T-helper 1 cell treated with Interleukin-12 subunit alpha and Interleukin-12 subunit beta and Interleukin-4 antibody, amounts not matched to agents 30 μg/mL and 1 μg/mL, for 36 hours (primary cell): ENCODE results near the gene AXIN2.
"Not testable (repeated sequence)": the region's sequence is repeated elsewhere in the genome, so short reads cannot be mapped to it uniquely, and the experiment has no call there.

ENCODE experiments used
- H3K27ac Mint-ChIP-seq: one replicate; pipeline ENCODE4 v1.8.0; 2021; ENCODE audit warnings: mild to moderate bottlenecking, mixed read lengths
- H3K27me3 Mint-ChIP-seq: one replicate; pipeline ENCODE4 v1.8.0; 2021; ENCODE audit warnings: low read depth, mixed read lengths
- H3K36me3 Mint-ChIP-seq: one replicate; pipeline ENCODE4 v1.8.0; 2021; ENCODE audit warnings: low read depth, mixed read lengths
- H3K4me1 Mint-ChIP-seq: one replicate; pipeline ENCODE4 v1.8.0; 2021; ENCODE audit warnings: low read depth, mixed read lengths
- H3K4me3 Mint-ChIP-seq: one replicate; pipeline ENCODE4 v1.8.0; 2021; ENCODE audit warnings: mild to moderate bottlenecking, moderate library complexity, mixed read lengths
- H3K9me3 Mint-ChIP-seq: one replicate; pipeline ENCODE4 v1.8.0; 2021; ENCODE audit warnings: mixed read lengths

Gene AXIN2

DNA sequence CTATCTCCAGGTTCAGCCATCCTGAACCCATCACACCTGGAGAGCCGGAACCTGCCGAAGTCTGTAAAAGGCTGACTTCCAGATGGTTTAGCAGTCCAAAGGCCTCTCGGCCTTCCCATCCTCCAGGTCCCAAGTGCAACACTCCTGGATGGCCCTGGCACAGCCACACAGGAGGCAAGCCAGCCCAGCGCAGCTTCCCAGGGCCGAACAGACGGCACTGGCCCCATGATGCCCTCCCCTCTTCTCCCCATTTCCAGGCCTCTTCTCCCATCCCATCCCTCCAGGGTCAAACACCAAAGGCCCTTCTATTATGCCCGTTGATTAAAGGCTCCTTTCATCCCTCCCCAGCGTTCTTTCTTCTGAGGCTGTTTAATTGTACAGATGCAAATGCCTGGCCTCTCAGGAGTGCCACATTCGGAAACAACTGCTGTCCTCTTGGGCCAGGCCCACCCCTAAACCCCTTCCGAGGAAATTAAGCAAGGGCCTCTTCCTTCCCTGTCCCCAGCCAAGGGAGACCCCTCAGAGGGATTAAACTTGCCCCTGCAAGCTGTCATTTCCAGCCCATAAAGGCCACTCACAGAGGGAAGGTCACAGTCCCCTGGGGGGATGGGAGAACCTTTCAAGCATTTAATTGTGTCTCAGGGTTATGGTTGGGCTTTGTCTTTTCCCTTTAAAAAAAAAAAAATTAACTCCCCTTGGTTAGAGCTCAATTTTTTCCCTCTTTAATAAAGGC, 30.8 kb downstream of the AXIN2 start:
- Mint-ChIP-seq H3K27me3 (peaks cover 33% of the 10 kb centered on the region), H3K36me3 (peaks cover 12% of the 10 kb centered on the region), H3K27ac (no peak overlapping the region), H3K9me3 (no peaks in the 10 kb centered on the region), H3K4me1 (peaks cover 5% of the 10 kb centered on the region), H3K4me3 (no peak overlapping the region)

- Mint-ChIP-seq H3K27me3 (peaks cover 32% of the 10 kb centered on the region), H3K27ac (peak overlapping the region; percentile 55), H3K9me3 (no peaks in the 10 kb centered on the region), H3K36me3 (peaks cover 6% of the 10 kb centered on the region), H3K4me1 (peaks cover 2% of the 10 kb centered on the region), H3K4me3 (no peak overlapping the region)
Measured at GRCh38 chr17:65529761-65530522, 31.5 kb downstream of the AXIN2 start.

GRCh38 chr17:65529040-65529633, 32.3 kb downstream of the AXIN2 start:
- Mint-ChIP-seq H3K4me1 (peaks cover 7% of the 10 kb centered on the region), H3K27ac (no peak overlapping the region), H3K9me3 (no peaks in the 10 kb centered on the region), H3K36me3 (peaks cover 6% of the 10 kb centered on the region), H3K27me3 (peaks cover 40% of the 10 kb centered on the region), H3K4me3 (no peak overlapping the region)

DNA sequence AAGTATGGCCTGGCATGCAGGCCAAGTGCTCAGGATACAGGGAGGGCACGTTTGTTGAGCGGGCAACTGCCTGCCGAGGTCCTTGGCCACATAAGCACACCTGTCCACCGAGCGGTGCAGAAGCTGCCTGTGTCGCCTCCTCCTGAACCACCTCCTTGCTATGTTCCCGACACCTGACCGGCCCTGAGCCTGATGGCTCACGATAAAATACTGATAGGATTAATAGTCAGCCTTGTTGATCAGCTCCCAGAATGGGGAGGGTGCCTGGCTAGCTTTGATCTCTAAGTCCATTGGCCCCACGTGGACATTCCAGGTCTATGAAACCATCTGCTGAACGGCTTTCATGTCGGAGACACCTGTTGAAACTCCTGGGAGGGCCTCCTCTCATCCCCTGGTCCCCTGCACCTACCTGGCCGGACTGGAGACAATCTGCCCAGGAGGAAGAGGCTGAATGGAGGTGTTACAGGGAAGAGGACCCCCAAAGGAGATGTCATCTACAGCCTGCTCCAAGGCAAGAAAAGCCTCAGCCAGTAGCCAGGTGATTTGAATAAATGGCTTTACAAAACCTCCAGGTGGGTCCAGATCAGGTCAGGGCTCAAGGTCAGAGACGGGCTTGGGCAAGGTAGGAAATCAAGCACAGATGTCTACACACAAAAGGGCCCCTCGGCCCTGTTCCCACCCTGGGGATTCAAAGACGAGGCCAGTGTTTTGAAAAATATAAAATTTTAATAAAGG, 33.4 kb downstream of the AXIN2 start:
- H3K4me3 Mint-ChIP-seq = no peak overlapping the region
- H3K27ac Mint-ChIP-seq = no peak overlapping the region
- no peaks in the 10 kb centered on the region for H3K9me3 Mint-ChIP-seq
- H3K4me1 Mint-ChIP-seq = peaks cover 17% of the 10 kb centered on the region
- H3K27me3 Mint-ChIP-seq = peaks cover 38% of the 10 kb centered on the region
- H3K36me3 Mint-ChIP-seq = peaks cover 6% of the 10 kb centered on the region

DNA sequence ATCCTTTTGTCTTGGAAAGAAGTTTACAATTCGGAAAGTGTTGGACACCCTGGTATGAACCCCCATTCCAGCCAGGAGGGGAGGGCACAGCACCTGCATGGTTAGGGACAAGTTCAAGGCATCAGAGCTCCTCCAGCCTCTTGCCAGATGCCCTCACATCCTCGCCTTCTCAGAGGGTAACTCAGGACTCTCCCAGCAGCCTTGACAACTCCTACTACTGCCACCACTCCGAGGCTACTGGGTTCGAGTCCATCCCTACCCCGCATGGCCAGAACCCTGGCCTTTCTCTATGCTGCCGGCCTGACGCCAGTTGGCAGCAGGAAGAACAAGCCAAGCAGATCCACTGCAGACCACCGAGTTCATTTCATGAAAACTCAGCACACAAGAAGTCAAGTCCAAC, 34.1 kb downstream of the AXIN2 start:
- no peaks in the 10 kb centered on the region for H3K9me3 Mint-ChIP-seq
- H3K36me3 Mint-ChIP-seq = peaks cover 6% of the 10 kb centered on the region
- H3K27ac Mint-ChIP-seq = no peak overlapping the region
- no peak overlapping the region for H3K4me3 Mint-ChIP-seq
- peaks cover 23% of the 10 kb centered on the region for H3K4me1 Mint-ChIP-seq
- H3K27me3 Mint-ChIP-seq = peaks cover 44% of the 10 kb centered on the region

DNA sequence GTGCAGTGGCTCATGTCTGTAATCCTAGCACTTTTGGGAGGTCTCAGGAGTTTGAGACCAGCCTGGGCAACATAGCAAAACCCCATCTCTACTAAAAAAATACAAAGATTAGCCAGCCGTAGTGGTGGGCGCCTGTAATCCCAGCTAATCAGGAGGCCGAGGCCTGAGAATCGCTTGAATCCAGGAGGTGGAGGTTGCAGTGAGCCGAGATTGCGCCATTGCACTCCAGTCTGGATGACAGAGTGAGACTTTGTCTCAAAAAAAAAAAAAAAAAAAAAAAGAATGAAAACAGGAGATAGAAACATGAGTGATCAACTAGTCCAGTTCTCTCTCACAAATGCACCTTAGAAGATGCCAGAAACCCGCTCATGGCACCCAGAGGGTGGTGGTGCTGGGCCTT, 34.6 kb downstream of the AXIN2 start:
- not testable (repeated sequence) for H3K27ac Mint-ChIP-seq, H3K4me3 Mint-ChIP-seq, H3K36me3 Mint-ChIP-seq, H3K9me3 Mint-ChIP-seq
- peaks cover 24% of the 10 kb centered on the region for H3K4me1 Mint-ChIP-seq
- H3K27me3 Mint-ChIP-seq = peaks cover 49% of the 10 kb centered on the region

GRCh38 chr17:65523853-65524664, 37.4 kb downstream of the AXIN2 start:
- peaks cover 5% of the 10 kb centered on the region for H3K36me3 Mint-ChIP-seq
- peaks cover 61% of the 10 kb centered on the region for H3K27me3 Mint-ChIP-seq
- peak overlapping the region; percentile 67 for H3K4me3 Mint-ChIP-seq

GRCh38 chr17:65523411-65523810, 38.0 kb downstream of the AXIN2 start:
- Mint-ChIP-seq H3K9me3 (no peaks in the 10 kb centered on the region), H3K4me1 (peaks cover 30% of the 10 kb centered on the region), H3K27me3 (peaks cover 65% of the 10 kb centered on the region), H3K4me3 (peak overlapping the region; percentile 67), H3K27ac (peak overlapping the region; percentile 68), H3K36me3 (peaks cover 2% of the 10 kb centered on the region)

More at GRCh38 chr17:65523853-65524664, 37.4 kb downstream of the AXIN2 start:
- H3K9me3 Mint-ChIP-seq = no peaks in the 10 kb centered on the region
- H3K27ac Mint-ChIP-seq = peak overlapping the region; percentile 68
- peaks cover 30% of the 10 kb centered on the region for H3K4me1 Mint-ChIP-seq

DNA sequence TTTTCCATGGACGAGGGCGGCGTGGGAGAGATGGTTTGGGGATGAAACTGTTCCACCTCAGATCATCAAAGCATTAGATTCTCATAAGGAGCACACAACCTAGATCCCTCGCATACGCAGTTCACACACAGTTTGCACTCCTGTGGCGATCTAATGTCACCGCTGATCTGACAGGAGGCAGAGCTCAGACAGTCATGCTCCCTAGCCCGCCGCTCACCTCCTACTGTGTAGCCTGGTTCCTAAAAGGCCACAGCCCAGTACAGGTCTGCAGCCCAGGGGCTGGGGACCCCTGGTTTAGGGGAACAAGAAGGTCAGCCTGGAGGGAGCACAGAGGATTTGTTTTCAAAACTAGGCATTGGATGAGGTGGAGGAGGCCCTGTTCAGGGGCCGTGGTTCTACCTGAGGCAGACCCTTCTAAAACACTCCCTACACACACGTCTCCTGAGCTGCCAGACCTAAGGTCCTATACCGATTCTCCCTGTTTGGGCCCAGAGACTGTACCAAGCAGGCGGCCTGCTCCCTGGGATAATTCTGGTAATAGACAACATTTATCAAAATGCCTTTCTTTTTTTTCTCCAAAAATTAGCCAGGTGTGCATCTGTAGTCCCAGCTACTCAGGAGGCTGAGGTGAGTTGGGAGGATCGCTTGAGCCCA, 38.6 kb downstream of the AXIN2 start:
- peak overlapping the region; percentile 31 for H3K27ac Mint-ChIP-seq
- peaks cover 30% of the 10 kb centered on the region for H3K4me1 Mint-ChIP-seq
- H3K4me3 Mint-ChIP-seq = peak overlapping the region; percentile 58
- H3K9me3 Mint-ChIP-seq = no peaks in the 10 kb centered on the region
- H3K27me3 Mint-ChIP-seq = peaks cover 69% of the 10 kb centered on the region
- peaks cover 2% of the 10 kb centered on the region for H3K36me3 Mint-ChIP-seq

DNA sequence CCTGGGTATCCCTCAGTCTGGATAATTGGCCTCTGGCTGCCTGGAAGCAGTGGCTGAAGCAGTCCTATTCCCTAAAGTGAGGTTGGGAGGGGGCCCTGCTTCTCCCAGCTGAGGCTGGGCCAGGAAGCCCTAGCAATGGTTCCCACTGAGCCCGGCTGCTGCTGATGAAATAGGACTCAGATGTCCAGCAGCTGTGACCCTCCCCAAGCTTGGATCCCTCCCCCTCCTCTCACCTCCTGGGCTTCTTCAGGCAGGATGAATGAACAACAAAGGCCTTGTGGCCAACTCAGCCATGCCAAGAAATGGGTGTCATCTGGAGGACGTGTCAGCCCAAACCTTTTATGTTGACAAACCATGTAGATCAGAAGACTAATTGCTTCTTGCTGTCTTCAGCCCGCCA, 42.0 kb downstream of the AXIN2 start:
- no peaks in the 10 kb centered on the region for H3K9me3 Mint-ChIP-seq
- H3K27me3 Mint-ChIP-seq = peaks cover 73% of the 10 kb centered on the region
- H3K27ac Mint-ChIP-seq = no peak overlapping the region
- H3K4me3 Mint-ChIP-seq = no peak overlapping the region
- peaks cover 2% of the 10 kb centered on the region for H3K36me3 Mint-ChIP-seq
- peaks cover 27% of the 10 kb centered on the region for H3K4me1 Mint-ChIP-seq

- H3K9me3 Mint-ChIP-seq = no peaks in the 10 kb centered on the region
- peaks cover 74% of the 10 kb centered on the region for H3K27me3 Mint-ChIP-seq
- no peak overlapping the region for H3K27ac Mint-ChIP-seq
- no peak overlapping the region for H3K4me3 Mint-ChIP-seq
- H3K4me1 Mint-ChIP-seq = peaks cover 19% of the 10 kb centered on the region
- H3K36me3 Mint-ChIP-seq = peaks cover 2% of the 10 kb centered on the region
Measured at GRCh38 chr17:65518256-65518655, 43.2 kb downstream of the AXIN2 start.

DNA sequence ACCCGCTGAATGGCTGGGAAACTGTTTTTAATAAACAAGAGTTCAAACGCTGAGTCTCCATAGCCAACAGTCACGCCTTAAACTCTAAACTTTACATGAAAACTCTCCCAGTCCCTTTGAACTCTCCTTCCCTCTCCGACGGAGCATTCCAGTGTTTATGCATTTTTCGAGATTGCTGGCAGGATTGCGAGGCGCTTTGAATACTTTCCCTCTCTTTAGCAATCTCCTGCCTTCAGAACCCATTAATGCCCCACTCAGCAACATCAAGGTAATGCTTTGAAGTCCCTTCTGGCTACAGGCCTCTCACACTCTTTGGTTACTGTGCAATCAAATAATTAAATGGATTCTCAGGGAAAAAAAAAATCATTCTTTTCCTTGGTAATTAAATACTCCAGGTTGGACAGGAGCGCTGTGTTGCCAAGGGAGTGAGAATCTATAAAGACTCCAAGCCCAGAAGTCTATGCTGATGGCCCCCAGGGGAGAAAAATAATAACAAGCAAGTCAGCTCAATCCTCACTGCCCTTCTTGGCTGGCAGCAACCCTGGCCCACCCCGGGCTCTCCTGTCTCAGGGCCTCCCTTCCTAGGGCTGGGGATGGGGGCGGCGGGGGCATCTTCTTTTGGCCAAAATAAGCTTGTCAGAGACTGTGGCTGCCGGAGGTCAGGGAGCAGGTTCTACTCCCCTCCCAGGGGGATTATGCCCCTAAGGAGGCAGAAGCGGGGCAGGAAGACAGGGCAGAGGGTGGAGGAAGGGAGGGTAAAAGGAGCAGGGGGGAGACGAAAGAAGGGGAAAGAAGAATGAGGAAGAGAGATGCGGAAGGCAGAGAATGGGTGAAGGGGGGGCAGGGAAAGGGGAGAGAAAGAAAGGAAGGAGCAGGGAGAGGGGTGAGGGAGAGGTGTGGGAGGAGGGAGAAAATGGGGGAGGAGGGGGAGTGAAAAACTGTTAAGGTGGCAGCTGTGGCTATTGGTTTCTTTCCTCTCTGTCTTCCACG, 45.2 kb downstream of the AXIN2 start:
- Mint-ChIP-seq H3K27me3 (peaks cover 68% of the 10 kb centered on the region), H3K4me3 (no peak overlapping the region), H3K36me3 (no peaks in the 10 kb centered on the region), H3K27ac (no peak overlapping the region), H3K4me1 (peaks cover 10% of the 10 kb centered on the region), H3K9me3 (no peaks in the 10 kb centered on the region)
